ENCODE data around the gene AGPAT4.

GRCh38 chr6:161137320-161137719 lies 136.5 kb downstream of the AGPAT4 start:
- TF ChIP-seq, protein P1, sequence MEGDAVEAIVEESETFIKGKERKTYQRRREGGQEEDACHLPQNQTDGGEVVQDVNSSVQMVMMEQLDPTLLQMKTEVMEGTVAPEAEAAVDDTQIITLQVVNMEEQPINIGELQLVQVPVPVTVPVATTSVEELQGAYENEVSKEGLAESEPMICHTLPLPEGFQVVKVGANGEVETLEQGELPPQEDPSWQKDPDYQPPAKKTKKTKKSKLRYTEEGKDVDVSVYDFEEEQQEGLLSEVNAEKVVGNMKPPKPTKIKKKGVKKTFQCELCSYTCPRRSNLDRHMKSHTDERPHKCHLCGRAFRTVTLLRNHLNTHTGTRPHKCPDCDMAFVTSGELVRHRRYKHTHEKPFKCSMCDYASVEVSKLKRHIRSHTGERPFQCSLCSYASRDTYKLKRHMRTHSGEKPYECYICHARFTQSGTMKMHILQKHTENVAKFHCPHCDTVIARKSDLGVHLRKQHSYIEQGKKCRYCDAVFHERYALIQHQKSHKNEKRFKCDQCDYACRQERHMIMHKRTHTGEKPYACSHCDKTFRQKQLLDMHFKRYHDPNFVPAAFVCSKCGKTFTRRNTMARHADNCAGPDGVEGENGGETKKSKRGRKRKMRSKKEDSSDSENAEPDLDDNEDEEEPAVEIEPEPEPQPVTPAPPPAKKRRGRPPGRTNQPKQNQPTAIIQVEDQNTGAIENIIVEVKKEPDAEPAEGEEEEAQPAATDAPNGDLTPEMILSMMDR (IDR thresholded peaks at IDR 0.05; ENCODE audit: low read length), result no peak
- TF ChIP-seq EZH2phosphoT487 (IDR thresholded peaks at IDR 0.05; ENCODE audit: low read length), result no peak
